Glomerular endothelial cell (primary cell): ENCODE results near the gene EGLN2. TPM values are rescaled to one million over a fixed set of nuclear protein-coding genes. Genes with fewer than 3 reads are reported as not detected.
"Not testable (repeated sequence)": the region's sequence is repeated elsewhere in the genome, so short reads cannot be mapped to it uniquely, and the experiment has no call there.

Source experiments
- DNase-seq: peaks from one replicate; pipeline ENCODE4 v3.0.0-alpha.2; 2011; ENCODE audit warnings: low read depth, low spot score; ENCODE audit errors: extremely low read depth
- total RNA-seq: library from RNA; depleted of rRNA; stranded (reverse); fragments of >200 nt; gene quantifications from 2 replicates; pipeline ENCODE4 v1.2.3, GENCODE V29; 2015

The EGLN2 gene
- total RNA-seq, 1 donor from 2014 or later, result 120 TPM

GRCh38 chr19:40815223-40815622 is 16.2 kb downstream of the EGLN2 start:
- DNase-seq, result no peak

DNA sequence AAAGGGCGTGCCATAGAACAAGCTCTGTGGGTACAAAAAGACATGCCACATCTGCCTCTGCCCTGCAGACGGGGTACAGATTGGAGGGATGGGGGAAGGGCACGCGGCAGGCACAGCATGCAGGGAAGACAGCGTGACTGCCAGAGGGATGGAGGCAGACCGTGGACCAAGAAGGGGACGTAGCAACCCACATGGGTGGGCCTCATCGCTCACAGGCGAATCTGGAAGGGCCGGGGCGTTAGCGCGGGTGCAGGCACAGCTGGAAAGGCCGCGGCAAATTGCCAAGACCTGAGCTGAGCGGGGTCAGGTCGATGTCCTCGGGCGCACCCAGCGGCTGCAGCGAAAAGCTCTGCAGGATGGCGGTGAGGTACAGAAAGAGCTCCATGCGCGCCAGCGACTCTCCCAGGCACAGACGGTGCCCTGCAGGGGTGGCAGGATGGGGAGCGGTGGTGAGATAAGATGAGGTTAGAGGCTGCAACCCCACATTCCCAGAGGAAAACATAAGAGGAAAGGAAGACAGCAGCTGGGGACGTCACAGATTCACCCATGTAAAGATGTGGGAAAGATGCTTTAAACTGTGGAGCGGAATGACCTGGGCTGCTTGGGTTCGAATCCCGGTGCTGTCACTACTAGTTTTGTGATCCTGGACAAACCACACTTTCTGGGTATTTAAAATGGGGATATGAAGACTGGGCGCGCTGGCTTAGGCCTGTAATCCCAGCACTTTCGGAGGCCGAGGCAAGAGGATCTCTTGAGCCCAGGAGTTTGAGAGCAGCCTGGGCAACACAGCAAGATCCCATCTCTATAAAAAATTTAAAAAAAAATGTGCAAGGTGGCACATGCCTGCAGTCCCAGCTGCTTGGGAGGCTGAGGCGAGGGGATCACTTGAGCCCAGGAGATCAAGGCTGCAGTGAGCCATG is 19.7 kb downstream of the EGLN2 start:
- DNase-seq, result not testable (repeated sequence)

DNA sequence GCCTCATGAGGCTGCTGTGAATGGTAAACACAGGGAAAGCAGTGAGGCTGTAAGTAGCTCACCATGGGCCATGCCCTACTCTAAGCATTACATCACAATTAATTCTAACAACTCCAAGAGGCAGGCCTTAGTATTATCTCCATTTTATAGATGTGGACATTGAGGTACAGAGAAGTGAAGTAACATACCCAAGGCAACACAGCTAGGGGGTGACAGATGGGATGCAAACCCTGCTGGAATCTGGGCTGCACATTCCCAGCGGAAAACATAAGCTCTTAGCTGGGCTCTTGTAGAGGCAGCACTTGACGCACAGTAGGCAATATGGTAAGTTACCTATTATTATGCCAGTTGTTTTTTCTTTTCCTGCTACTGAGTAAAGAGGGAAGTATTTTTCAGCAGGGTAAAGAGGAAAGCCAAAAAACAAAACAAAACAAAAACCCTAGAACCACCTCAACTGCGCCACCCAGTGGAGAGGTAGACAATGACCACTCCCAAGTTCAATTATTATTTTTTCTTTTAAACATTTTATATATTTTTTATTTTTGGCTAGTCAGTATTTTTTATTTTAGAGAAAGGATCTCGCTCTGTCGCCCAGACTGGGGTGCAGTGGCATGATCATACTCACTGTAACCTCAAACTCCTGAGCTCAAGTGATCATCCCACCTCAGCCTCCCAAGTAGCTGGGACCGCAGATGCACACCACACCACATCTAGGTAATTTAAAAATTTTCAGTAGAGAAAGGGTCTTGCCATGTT is 20.7 kb downstream of the EGLN2 start:
- not testable (repeated sequence) for DNase-seq

DNA sequence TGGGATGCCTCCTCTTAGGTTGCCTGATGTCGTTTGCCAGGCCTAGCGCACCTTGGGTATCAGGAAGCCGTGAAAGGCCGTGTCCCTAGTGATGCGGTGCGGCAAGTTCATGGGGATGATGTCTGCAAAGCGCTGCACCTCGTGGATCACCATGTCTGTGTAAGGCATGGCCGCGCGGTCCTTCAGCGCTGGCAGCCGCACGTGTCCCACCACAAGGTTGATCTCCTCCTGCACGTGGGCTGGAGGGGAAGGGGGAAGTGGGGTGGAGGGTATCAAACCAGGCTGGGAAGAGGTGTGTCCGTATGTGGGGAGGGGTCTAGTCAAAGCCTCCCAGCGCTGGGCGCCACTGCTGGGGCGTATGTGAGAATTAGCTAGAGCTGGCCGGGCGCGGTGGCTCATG is 23.2 kb downstream of the EGLN2 start:
- DNase-seq, result no peak

DNA sequence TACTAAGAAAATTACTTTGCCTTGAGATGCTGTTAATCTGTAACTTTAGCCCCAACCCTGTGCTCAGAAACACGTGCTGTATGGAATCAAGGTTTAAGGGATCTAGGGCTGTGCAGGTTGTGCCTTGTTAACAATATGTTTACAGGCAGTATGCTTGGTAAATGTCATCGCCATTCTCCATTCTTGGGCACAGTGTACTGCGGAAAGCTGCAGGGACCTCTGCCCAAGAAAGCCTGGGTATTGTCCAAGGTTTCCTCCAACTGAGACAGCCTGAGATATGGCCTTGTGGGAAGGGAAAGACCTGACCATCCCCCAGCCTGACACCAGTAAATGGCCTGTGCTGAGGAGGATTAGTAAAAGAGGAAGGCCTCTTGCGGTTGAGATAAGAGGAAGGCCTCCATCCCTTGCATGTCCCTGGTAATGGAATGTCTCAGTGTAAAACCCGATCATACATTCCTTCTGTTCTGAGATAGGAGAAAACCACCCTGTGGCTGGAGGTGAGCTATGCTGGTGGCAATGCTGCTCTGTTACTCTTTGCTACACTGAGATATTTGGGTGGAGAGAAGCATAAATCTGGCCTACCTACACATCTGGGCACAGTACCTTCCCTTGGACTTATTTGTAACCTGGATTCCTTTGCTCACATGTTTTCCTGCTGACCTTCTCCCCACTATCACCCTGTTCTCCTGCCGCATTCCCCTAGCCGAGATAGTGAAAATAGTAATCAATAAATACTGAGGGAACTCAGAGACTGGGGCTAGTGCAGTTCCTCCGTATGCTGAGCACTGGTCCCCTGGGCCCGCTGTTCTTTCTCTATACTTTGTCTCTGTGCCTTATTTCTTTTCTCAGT is 23.9 kb downstream of the EGLN2 start:
- not testable (repeated sequence) for DNase-seq

GRCh38 chr19:40824916-40825315 is 25.9 kb downstream of the EGLN2 start:
- not testable (repeated sequence) for DNase-seq

GRCh38 chr19:40825460-40826095 is 26.6 kb downstream of the EGLN2 start:
- not testable (repeated sequence) for DNase-seq

- not testable (repeated sequence) for DNase-seq
These were observed 27.3 kb downstream of the EGLN2 start for GRCh38 chr19:40826312-40826698.

DNA sequence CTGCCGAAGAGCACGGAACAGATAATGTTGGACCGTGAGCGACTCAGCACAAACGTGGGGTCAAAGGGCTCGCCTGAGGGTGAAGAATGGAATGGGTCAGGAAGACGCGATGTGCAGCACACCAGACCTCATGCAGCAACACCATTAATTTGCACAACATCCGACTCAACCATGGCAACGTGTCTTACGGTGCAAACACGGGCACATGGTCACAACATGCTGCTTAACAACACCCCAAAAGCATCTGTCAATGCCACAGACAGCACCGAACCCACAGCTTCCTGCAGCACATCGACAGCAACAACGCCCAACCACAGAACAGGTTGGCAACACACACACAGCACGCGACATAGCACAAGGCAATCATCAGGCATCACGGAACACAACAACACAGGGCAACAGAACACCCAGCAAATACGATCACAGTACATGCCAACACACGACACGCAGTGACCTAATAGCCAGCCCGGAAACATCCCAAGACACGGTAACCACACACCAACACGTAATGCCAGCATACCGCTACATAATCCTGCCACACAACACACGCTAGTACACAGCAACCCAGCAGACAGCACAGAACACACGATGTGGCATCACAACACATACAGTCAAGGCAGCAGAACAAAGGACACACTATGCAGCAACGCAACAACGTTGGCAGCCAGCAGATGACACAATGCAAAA is 27.9 kb downstream of the EGLN2 start:
- DNase-seq, result not testable (repeated sequence)

GRCh38 chr19:40827386-40828247 is 28.6 kb downstream of the EGLN2 start:
- no peak for DNase-seq

GRCh38 chr19:40829205-40829604 is 30.2 kb downstream of the EGLN2 start:
- DNase-seq, result no peak

- not testable (repeated sequence) for DNase-seq
These were observed 31.8 kb downstream of the EGLN2 start for GRCh38 chr19:40830741-40831140.

DNA sequence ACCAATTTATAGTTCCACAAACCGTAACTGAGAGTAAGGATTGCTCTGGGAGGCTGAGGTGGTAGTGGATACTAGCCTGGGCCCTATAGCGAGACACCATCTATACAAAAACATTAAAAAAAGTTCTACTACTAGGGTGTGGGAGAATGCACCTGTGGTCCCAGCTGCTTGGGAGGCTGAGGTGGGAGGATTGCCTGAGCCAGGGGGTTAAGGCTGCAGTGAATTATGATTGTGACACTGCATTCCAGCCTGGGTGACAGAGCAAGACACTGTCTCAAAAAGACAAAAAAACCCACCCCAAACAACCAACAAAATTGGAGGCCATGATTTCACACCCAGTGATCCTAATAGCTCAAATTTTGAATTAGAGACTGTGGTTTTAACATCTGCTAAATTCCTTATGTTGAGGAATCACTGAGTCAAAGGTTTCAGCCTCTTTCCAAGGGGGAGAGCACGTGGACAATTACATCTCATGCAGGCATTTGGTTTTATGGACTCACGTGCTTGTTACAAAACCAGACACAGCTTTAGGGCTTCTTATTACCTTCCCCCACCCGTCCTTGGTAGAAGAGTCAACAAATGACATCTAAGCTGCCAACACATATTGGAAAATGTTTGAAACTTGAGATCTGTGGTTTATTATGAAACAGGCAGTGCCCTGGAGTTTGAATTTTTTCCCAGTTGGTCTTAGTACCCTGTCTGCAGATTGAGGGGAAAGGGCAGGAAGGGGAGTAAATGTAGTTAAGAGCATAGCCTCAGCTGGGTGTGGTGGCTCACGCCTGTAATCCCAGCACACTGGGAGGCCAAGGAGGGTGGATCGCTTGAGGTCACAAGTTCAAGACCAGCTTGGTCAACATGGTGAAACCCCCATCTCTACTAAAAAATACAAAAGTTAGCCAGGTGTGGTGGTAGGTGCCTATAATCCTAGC is 32.8 kb downstream of the EGLN2 start:
- no peak for DNase-seq

- not testable (repeated sequence) for DNase-seq
These were observed 33.4 kb downstream of the EGLN2 start for GRCh38 chr19:40832431-40832790.

DNA sequence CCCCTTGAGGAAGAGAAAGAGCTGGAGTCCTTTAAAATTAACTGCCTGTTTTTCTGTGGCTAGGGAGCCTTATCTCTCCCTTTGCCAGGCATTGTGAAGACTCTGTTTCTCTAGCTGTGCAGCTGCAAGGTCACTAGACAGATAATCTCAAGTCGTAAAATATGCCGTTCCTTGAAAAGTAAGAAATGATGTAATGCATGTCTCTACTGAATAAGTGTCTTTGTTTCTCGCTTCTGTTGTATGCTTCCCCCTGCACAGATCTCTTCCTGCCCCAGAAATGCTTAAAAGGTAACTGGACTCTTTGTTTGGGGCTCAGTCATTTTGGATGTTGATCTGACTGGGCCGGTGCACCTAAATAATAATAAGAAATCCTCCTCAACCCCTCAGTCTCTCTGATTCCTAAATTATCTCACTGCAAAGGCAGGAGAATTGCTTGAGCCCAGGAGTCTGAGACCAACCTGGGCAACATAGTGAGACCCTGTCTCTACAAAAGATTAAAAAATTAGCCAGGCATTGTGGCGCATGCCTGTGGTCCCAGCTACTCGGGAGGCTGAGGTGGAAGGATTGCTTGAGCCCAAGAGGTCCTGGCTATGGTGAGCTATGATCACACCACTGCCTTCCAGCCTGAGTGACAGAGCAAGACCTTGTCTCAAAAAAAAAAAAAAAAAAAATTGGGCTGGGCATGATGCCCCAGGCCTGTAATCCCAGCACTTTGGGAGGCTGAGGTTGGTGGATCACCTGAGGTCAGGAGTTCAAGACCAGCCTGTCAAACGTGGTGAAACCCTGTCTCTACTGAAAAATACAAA is 34.9 kb downstream of the EGLN2 start:
- not testable (repeated sequence) for DNase-seq

- DNase-seq, result no peak
These were observed 37.9 kb downstream of the EGLN2 start for GRCh38 chr19:40836754-40837429.
